Activated CD4-positive, alpha-beta T cell treated with anti-CD3 and anti-CD28 coated beads, Interleukin-2, amount 50 U/mL, for 16 hours (primary cell): Measurements from ENCODE around the gene KRT24.

Experiments used
- DNase-seq: peaks from one replicate; pipeline ENCODE4 v3.0.0-alpha.2; 2020

Gene KRT24

DNA sequence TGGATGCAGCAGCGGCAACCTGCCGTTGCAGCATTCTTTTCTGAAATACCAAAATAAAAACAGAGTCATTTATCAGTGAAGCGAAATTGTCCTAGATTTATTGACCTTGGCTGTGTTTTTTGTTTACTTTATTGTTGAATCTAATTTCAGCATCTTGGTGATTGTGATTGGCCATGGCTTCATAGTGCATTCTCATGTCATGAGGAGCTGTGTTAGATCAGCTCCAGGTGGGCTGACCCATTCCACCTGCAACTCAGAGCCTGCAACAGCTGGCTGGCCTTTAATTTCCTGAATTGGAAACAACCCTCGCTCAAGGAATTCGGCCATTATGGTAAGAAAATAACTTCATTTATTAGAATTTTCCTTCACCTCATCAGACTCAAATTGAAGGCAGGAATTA is 16.4 kb downstream of the KRT24 start:
- DNase-seq = no peak

DNA sequence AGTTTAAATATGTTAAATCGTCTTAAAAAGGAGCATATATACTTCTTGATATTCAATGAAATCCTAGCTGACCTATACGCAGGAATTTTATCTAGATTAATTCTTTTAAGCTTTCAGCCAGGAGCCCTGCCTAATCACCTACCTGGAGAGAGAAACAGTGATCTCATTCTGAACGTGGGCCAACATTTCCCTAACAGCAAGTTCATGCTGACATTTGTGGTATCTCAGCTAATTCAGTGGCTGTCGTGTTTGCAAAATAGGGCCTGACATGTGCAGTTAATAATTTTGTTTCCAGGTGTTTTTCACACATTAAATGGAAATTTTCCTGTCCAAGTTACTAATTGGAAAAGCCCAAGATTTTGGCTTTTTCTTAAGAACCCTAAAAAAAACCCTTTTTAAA is 17.4 kb downstream of the KRT24 start:
- DNase-seq = no peak

DNA sequence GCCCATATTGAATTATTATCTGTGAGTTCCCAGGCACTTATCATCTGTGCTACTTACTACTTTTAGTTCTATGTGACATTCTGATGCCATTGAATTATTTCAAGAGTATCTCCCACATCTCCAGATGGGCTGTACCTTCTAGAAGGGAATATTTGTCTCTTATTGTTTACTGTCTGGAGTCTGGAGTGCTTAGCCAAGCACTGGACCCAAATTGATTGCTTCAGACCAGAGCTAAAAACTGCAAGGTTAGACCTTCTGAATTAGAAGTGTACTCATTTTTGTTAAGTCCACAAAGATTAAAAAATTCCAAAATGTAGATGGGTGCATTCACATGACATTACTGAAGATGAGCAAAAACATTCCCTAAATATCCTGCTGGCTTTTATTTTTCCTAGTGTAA is 22.6 kb downstream of the KRT24 start:
- DNase-seq = no peak

DNA sequence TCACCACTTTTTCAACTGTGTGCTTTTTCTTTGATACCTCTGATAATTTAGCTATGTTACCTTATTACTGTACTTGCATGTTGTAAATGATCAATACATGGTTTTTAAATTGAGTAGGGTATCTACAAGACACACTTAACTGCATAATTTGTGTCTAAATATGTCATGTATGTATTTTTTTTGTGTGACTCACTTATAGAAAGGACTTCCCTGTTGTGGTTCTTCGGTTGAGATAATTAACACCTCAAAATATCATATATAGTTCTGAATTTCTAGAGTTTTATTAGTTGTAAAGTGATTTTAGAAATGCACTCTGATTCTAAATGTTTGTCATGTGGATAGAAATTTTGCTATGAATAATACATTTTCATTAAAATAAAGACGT is 24.0 kb downstream of the KRT24 start:
- DNase-seq = no peak

DNA sequence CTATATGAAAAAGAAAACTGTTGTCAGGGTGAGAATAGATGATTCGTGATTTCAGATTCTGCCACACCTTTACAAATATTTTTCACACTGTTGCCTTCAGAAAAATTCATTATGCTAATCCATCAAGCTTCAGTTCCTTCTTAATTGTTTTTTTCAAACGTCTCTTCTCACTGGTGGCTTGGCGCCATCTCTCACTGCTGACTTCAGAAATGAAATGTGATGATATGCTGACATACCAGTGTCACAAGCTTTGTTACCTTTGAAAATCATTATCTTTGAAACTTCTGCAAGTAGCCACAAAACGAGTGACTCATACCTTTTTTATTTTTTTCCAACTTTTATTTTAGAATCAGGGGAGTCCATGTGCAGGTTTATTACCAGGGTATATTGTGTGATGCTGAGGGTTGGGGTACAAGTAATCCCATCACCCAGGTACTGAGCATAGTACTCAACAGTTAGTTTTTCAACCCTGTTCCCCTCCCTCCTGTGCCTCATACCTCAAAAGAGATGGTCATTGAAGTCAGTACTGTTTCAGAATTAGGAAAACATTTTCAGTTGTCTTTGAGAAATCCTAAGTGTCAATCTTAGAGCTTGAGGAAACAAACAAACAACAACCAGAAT is 24.5 kb downstream of the KRT24 start:
- DNase-seq = no peak

DNA sequence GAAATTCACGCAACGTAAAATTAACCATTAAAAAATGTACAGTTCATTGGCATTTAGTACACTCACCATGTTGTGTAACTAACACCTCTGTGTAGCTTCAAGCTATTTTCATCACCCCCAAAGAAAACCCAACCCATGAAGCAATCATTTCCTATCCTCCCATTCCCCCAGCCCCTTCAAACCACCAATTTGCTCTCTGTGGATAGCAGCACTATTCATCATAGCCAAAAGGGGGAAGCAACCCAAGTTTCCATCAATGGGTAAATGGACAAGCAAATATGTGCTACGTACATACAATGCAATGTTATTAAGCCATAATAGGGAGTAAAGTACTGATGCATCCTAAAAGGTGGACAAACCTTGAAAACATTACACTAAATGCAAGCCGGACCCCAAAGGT is 27.6 kb downstream of the KRT24 start:
- DNase-seq = no peak

DNA sequence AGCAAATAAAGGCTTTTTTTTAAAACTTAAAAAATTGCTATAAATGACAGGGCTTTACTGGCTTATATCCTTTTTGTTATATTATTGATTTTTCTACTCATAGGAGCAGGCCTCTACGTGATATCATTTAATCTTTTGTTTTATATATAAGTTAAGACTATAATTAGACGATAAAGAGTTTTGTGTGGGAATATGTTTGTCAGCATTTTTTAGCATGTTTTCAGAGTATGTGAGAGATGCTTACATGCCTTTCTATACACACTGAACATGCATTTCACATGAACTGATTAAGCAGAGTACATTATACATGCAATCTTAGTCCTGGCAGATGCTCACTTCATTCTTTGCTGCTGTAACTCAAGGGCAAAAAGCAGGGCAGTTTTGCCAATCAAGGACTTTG is 30.9 kb downstream of the KRT24 start:
- no peak for DNase-seq

DNA sequence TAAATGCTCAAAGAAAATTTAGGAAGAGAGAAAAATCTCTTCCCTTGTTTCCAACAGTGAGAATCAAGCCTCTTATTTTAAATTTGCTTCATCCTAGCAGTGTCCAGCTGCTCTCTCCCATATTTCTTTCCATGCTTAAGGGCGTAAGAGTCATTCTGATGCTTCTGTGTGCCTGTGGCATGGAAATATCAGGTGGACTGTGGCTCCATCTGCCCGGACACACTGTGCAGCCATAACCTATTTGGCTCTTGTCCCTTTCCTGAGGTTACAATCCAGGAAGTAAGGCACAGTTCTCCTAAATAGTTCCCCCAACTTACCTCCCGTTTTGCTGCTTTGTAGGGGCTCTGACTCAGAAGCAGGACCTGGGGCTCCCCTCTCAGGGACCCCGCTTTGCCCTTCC is 32.3 kb downstream of the KRT24 start:
- no peak for DNase-seq

DNA sequence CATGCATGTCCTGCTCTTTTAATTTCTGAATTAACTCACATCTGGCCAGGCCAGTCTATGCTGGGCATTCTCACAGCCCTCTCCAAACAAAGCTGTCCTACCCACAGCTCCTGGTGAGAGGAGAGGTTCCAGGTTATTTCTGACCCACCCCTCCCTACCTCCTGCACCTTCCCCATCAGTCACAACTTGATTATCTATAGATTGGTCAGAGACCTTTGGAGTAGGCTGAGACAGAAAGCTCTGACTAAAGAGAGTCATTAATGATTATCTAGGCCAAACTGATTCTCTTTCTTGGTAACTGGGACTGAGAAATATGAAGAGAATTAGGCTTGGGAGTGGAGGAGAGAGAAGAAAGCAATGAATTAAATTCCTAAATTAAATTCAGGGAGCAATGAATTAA is 37.2 kb downstream of the KRT24 start:
- DNase-seq = no peak

DNA sequence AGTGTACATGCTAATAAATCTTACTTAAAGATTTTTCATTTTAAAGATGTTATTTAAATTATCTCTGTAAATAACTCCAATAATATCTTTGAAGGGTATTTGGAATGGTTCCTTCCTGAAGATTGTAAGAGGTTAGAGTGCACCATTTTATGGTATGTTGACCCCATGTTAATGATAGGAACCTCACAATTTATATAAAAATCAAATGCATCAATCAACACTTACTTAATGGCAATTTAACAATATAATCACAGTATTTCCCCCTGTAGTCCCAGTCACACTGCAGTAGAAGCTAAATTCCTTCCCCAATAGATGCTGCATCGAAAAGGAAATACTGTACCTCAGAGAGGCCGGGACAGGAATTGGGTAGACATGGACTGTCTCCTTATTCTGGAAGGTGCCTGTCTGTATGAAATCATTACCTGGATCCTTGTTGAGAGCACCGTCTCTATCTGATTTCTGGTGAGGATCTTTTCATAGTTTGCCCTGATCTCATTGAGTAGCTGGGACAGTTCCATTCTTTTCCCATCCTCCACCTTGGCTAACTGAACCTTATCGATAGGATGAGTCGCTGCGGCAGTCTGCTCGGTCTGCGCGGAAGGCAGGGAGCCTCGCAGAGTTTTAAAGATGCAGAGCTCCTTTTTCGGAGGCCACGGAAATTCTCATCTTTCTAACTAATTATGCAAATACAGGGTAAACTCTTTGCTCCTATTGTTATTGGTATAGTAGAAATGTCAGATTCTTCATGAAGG is 38.8 kb downstream of the KRT24 start, which contains the start of gene KRT222:
TSS of gene KRT222 (minus strand) at position 596 of the 752 bp plus-strand sequence. CDS start at position 518, 78 bp downstream.
- DNase-seq = no peak

DNA sequence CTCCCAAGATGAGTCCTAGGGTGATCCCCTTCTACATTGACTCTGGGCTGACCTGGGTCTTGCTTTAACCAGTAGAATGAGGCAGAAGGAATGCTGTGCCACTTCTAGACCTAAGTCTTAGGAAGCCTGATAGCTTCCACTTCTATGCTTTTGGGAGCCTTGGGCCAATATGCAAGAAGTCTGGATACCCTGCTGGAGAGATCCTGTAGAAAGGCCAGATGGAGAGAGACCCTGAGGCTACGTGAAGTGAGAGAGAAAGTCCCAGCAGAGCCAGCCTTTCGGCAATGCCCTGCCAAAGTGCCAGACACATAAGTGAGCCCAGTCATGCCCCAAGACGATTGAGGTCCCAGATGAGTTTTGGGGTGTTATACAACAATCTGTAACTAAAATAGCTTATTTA is 40.3 kb downstream of the KRT24 start:
- no peak for DNase-seq

DNA sequence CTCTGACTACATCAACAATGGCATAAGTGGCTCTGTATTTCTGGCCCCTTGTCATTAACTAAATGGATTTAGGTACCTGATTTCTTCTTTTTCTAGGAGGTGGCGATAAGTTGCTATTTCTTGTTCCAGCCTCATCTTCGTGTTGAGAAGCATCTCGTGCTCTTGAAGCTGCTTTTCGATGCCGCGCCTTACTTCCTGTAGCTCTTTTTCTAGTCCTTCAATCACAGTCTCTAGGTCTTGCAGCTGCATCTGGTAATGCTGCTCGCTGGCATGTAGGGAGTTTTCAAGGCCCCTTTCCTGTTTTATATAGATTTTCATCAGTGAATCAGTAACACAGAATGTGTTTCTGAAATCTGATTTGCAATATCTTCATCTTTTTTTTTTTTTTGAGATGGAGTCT is 43.6 kb downstream of the KRT24 start:
- no peak for DNase-seq

DNA sequence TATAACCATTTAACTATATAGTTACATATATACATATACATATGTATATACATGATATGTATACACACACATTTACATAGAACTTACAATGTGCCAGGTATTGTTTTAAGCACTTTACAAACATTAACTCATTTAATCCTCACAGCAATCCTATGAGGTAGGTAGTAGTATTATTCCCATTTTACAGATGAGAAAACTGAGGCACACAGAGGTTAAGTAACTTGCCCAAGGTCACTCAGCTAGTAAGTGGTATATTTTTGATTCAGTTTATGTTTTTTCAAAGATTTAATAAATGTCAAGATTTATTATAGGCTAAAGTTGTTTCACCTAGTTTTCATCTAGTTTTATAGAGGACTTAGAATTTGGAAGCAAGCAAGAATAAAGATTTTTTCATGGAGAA is 45.2 kb downstream of the KRT24 start:
- DNase-seq = no peak

DNA sequence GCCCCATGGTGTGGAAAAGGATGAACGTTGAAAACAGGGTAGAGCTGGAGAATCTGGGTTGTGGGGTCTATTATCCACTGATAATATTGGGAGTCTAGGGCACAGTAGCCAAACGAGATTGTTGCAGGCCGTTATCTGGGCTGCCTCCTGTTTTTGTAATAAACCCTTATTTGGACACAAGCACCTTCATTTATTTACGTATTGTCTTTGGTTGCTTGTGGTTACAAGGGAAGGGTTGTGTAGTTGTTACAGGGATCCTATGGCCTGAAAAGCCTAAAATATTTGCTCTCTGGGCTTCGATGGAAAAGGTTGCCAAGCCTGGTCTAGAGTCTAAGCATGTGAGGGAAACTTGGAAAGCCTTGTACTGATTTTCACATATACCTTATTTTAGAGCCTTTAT is 51.6 kb downstream of the KRT24 start:
- DNase-seq = no peak

DNA sequence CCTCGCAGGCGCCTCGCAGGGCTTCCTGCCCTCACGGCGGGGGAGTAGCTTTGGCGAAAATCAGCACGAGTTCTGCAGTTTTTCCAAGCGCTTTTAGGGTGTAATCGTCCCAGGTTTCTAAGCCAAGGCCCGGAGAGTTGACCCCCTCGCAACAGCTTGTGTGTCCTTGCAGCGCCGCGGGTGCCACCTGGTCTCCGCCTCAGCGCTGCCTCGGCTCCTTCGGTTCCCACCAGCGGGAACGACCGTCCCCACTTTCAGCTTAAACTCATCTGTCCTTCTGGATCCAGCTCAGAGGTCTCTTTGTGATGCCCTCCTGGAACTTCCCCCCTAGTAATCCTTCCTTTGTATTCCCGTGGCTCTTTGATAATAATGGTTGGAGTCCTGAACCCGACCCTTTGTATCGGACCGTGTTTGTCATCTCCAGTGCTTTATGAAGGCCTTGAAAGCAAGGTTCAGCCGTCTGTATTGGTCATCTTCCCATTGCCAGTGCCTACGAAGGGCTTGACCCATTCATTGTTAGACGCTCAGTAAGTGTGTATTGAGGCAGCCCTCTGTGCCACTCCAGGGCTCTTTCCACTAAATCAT is 55.1 kb downstream of the KRT24 start:
- no peak for DNase-seq
